Activated gamma-delta T cell (primary cell): ENCODE results near the gene AATF.

Experiments used
- DNase-seq: peaks from one replicate; lab custom pipeline; 2025; lab: John Stamatoyannopoulos, UW

AATF gene

DNA sequence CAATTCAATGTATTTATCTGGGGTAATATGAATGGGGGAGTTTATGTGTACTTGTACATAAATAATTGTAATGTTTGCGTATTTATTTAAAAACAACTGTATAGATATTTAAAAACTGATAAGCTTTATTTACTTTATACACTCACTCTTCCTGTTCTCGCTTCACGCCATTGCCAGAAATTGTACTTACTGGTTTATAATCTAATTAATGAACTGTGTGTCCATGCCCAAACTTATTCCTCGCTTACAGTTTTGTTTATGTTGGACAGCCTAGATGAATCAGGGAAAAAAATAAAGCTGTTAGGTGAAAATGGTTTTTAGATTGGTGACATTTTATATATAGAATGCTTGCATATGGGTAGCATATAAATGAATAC, 30.8 kb downstream of the AATF start:
- DNase-seq: no peak

GRCh38 chr17:36980280-36980761, 31.6 kb downstream of the AATF start:
- no peak for DNase-seq

DNA sequence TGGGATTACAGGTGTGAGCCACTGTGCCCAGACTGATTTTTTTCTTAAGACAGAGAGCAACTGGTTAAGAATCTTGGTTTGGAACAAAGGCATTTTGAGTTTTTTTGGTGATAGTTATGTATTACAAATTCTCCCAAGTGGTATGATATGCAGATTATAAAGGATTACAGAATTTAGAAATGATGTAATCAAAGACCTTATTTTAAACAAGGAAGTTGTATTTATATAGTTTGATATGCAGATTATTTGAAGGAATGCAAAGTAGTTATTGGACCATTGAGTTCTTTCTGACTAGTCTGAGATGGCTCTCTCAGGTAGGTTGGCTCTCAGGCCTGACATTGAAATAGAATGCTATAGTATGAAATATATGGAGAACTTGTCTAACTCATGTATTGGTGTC, 34.9 kb downstream of the AATF start:
- no peak for DNase-seq

DNA sequence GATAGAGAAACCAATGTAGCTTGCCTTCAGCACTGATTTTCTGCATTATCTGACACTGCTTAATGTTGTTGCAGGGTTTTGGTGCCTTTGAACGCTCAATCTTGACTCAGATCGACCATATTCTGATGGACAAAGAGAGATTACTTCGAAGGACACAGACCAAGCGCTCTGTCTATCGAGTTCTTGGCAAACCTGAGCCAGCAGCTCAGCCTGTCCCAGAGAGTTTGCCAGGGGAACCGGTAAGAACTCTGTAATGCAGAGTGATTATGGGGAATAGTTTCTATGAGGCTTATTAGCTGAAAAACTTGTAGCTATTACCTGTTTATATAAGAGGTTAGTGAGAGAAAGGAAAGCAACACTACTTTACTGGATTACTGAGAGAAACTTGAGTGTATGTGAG, 40.4 kb downstream of the AATF start:
- DNase-seq: no peak

GRCh38 chr17:36992701-36993100, 43.9 kb downstream of the AATF start:
- no peak for DNase-seq

GRCh38 chr17:36993227-36993626, 44.5 kb downstream of the AATF start:
- no peak for DNase-seq

DNA sequence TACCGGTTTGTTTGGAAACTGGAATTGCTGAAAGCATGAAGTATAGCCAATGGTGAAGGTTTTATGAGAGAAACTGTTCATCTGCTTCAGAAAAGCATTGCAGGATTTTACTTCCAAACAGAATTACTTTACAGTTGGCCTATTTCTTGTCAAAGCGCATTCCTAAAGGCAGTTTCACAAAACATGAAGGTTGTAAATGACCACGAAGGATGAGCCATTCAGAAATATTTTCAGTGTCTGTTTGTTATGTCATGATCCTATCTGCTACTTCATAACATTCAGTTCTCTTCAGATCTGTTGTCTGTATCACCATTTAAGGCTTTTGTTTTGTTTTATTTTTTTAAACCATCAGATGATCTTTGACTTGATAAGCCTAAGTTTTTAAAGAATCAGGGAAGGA, 45.7 kb downstream of the AATF start:
- no peak for DNase-seq

DNA sequence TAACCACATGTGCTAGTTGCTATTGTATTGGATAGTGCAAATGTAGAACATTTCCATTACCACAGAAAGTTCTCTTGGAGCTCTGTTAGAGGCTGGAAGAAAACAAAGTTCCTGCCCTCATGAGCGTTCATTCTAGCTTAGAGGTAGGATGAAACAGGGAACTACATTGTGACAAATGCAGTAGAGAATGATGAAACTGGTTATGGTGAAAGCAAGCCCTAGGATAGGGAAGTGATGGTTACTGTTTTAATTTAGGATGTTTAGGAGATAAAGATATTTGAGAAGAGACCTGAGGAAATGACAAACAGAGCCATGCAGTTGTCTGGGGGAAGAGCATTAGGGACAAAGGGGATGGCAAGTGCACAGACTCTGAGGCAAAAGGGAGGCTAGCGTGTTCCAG, 50.7 kb downstream of the AATF start:
- no peak for DNase-seq

GRCh38 chr17:37016780-37017179, 68.0 kb downstream of the AATF start:
- no peak for DNase-seq

- DNase-seq: no peak
These were observed 68.7 kb downstream of the AATF start for GRCh38 chr17:37017404-37017803.

GRCh38 chr17:37019117-37019740, 70.5 kb downstream of the AATF start:
- no peak for DNase-seq

DNA sequence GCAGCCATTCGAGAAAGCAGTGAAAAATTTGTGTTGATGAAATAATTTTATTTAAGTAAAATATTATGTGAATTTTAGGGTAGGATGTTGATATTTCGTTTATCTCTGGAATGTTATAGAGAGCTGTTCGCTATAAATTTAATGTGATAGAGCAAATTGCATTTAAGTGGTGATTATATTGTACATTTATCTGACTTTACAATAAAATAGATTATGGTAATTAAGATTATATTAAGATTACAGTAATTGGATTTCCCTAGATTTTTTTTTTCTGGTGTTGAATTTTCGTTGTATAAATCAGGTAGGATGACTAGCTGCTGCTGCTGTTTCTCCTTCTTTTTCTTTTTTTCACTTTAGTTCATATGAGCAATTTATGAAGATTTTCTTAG, 71.0 kb downstream of the AATF start:
- DNase-seq: no peak

GRCh38 chr17:37024181-37024637, 75.5 kb downstream of the AATF start:
- no peak for DNase-seq

DNA sequence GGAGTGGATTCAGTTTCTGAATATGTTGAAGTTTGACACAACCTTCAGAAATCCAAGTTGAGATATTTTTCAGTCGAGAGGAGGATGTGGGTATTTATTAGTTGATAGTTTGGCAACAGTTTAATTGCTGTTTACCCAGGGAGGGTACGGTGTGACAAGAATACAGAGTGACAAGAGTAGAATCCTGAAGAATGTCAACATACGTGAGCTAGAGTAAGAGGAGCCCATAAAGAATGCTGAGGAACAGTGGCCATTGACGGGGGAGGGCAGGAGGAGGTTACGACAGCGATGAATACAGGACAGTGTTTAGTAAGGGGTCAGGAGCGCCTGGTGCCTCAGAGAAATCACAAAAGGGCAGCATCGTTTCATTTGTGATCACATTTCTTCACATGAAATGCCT, 76.5 kb downstream of the AATF start:
- DNase-seq: no peak

DNA sequence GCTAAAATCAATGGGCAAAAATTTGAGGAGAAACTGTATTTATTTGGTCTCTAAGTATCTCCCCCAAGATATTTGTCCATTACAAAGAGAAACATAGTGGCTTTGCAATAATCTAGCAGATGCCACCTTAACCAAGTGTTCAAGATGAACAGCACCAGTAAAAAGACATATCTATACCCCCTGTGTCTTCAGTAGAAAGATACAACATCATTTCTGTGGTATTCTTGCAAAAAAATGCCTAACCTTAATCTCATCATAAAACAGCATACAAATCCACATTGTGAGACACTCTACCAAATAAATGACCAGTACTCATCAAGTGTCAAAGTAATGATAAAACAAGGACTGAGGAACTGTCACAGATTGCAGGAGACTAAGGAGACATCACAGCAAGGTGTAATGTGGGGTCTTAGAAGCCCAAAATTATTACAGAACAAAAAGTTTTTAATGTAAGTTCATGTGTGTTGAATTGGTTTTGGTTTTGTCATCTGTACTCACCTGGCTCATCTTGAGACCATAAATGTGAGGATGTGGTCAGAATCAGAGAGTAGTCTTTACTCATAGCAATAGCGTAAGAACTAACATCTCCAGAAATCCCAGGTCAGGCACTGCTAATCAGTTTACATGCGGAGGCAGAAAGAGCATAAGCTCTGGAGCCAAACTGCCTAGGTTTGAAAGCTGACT, 77.2 kb downstream of the AATF start:
- DNase-seq: no peak

- DNase-seq: no peak
These were observed 77.7 kb downstream of the AATF start for GRCh38 chr17:37026531-37026869.

DNA sequence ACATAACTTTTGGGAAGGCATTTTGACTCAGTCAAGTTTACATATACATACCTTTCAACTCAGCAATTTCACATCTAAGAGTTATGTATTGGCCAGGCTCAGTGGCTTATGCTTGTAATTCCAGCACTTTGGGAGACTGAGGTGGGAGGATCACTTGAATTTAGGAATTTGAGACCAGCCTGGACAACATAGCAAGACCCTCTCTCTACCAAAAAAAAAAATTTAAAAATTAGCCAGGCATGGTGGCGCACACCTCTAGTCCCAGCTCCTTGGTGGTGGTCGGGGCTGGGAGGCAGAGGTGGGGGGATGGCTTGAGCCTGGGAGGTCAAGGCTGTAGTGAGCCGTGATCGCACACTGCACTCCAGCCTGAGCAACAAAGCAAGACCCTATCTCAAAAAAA, 79.3 kb downstream of the AATF start:
- no peak for DNase-seq

GRCh38 chr17:37031493-37032083, 82.8 kb downstream of the AATF start:
- DNase-seq: no peak

- no peak for DNase-seq
These were observed 88.9 kb downstream of the AATF start for GRCh38 chr17:37037590-37038155.

GRCh38 chr17:37039269-37039668, 90.5 kb downstream of the AATF start:
- no peak for DNase-seq

DNA sequence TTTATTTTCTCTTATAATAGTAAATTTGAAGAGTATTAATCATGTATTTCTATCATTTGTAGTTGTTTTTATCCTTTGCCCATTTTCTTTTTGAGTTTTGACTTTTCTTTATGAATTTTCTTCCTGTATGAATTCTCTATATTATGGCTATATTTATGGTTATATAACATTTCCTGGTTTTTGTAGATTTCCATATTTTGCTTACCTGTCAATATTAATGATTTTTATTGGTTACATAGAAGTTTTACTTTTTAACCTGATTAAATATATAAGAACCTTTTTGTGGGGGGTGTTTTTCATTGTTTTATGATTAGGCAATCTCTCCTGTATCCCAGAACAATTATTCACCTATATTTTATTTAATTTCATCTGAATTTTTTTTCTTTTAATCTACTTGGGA, 93.2 kb downstream of the AATF start:
- DNase-seq: no peak

- no peak for DNase-seq
These were observed 94.4 kb downstream of the AATF start for GRCh38 chr17:37043201-37043600.

GRCh38 chr17:37045351-37045922, 96.7 kb downstream of the AATF start:
- no peak for DNase-seq
